ENCODE data around the gene FSTL3.

The FSTL3 gene

DNA sequence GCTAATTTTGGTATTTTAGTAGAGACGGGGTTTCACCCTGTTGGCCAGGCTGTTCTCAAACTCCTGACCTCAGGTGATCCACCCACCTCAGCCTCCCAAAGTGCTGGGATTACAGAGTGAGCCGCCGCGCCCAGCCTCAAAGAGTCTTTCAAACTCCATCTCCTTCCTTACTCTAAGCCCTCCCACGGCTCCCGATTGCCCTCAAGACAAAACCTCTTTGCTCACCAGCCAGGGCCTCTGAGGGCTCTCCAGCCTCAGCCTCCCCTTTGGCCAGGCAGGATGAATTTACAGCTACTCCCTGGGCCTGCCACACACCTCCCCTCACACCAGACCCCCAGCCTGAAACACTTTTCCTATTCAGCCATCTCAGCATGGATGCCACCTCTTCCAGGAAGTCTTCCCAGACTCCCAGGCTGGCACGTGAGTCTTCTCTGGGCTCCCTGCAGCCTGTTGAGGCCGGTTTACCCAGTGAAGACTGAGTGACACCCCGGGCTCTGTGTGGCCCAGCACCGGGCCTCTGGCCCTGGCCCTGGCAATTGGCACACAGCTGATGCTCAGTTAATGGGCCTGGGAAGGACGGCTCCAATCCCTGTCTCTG, 11.5 kb downstream of the FSTL3 start:
- H3K4me2 ChIP-seq (ENCODE audit: insufficient read depth, low read length), result no peak overlapping the region
- no peak for DNase-seq

GRCh38 chr19:688214-688613, 12.0 kb downstream of the FSTL3 start:
- TF ChIP-seq EZH2 (IDR thresholded peaks at IDR 0.05; ENCODE audit: borderline replicate concordance, low read depth, low read length, severe bottlenecking) (no peak), CTCF (IDR thresholded peaks at IDR 0.05; ENCODE audit: borderline replicate concordance, extremely low read depth, low read length, poor library complexity, severe bottlenecking) (no peak)
- Histone ChIP-seq H3K4me1 (ENCODE audit: insufficient read depth, low read length) (no peaks in the 10 kb centered on the region), H3K27ac (ENCODE audit: low read length) (no peak overlapping the region), H3K79me2 (ENCODE audit: insufficient read depth, low read length) (no peaks in the 10 kb centered on the region), H3K4me3 (ENCODE audit: low read depth in 1 of 2, low read length in 2 of 2) (no peak overlapping the region), H3K9me3 (ENCODE audit: insufficient read depth, low read length, severe bottlenecking) (no peaks in the 10 kb centered on the region), H3K36me3 (ENCODE audit: insufficient read depth, low read length) (no peaks in the 10 kb centered on the region), H3K4me2 (ENCODE audit: insufficient read depth, low read length) (no peak overlapping the region), H4K20me1 (ENCODE audit: insufficient read depth, low read length) (no peaks in the 10 kb centered on the region), H2AFZ (ENCODE audit: low read depth, low read length) (no peak overlapping the region), H3K27me3 (ENCODE audit: insufficient read depth, low read length, poor library complexity) (no peaks in the 10 kb centered on the region), H3K9ac (ENCODE audit: low read depth, low read length) (no peak overlapping the region)
- no peak for ATAC-seq (ENCODE audit: insufficient read depth, low read depth)
- no peak for DNase-seq

More for the DNA sequence above, 11.5 kb downstream of the FSTL3 start:
- Histone ChIP-seq H3K4me1 (ENCODE audit: insufficient read depth, low read length) (no peaks in the 10 kb centered on the region), H3K36me3 (ENCODE audit: insufficient read depth, low read length) (no peaks in the 10 kb centered on the region), H4K20me1 (ENCODE audit: insufficient read depth, low read length) (no peaks in the 10 kb centered on the region), H3K79me2 (ENCODE audit: insufficient read depth, low read length) (no peaks in the 10 kb centered on the region), H2AFZ (ENCODE audit: low read depth, low read length) (no peak overlapping the region), H3K9me3 (ENCODE audit: insufficient read depth, low read length, severe bottlenecking) (no peaks in the 10 kb centered on the region), H3K27ac (ENCODE audit: low read length) (no peak overlapping the region), H3K9ac (ENCODE audit: low read depth, low read length) (no peak overlapping the region), H3K27me3 (ENCODE audit: insufficient read depth, low read length, poor library complexity) (no peaks in the 10 kb centered on the region), H3K4me3 (ENCODE audit: low read depth in 1 of 2, low read length in 2 of 2) (no peak overlapping the region)
- TF ChIP-seq CTCF (IDR thresholded peaks at IDR 0.05; ENCODE audit: borderline replicate concordance, extremely low read depth, low read length, poor library complexity, severe bottlenecking) (no peak), EZH2 (IDR thresholded peaks at IDR 0.05; ENCODE audit: borderline replicate concordance, low read depth, low read length, severe bottlenecking) (no peak)
- ATAC-seq (ENCODE audit: insufficient read depth, low read depth), result no peak

DNA sequence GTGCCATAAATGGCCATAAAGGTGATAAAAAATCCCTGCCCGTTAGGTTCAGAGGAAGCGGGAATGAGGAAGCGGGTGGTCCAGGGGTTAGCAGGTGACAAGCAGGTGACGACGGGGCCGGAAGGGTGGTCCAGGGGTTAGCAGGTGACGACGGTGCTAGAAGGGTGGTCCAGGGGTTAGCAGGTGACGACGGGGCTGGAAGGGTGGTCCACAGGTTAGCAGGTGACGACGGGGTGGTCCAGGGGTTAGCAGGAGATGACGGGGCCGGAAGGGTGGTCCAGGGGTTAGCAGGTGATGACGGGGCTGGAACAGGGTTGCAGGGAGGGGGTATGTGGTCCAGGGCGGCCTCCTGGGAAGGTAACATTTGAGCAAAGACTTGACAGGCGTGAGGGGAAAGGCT, 12.8 kb downstream of the FSTL3 start:
- H3K27me3 ChIP-seq (ENCODE audit: insufficient read depth, low read length, poor library complexity), result no peaks in the 10 kb centered on the region
- no peaks in the 10 kb centered on the region for H3K36me3 ChIP-seq (ENCODE audit: insufficient read depth, low read length)
- H3K4me2 ChIP-seq (ENCODE audit: insufficient read depth, low read length), result no peak overlapping the region
- no peak overlapping the region for H2AFZ ChIP-seq (ENCODE audit: low read depth, low read length)
- H3K79me2 ChIP-seq (ENCODE audit: insufficient read depth, low read length), result no peaks in the 10 kb centered on the region
- no peaks in the 10 kb centered on the region for H3K4me1 ChIP-seq (ENCODE audit: insufficient read depth, low read length)
- H3K27ac ChIP-seq (ENCODE audit: low read length), result no peak overlapping the region
- no peak for TF ChIP-seq CTCF (IDR thresholded peaks at IDR 0.05; ENCODE audit: borderline replicate concordance, extremely low read depth, low read length, poor library complexity, severe bottlenecking)
- no peak for TF ChIP-seq EZH2 (IDR thresholded peaks at IDR 0.05; ENCODE audit: borderline replicate concordance, low read depth, low read length, severe bottlenecking)
- no peaks in the 10 kb centered on the region for H4K20me1 ChIP-seq (ENCODE audit: insufficient read depth, low read length)
- no peak for ATAC-seq (ENCODE audit: insufficient read depth, low read depth)
- no peak for DNase-seq
- H3K9ac ChIP-seq (ENCODE audit: low read depth, low read length), result no peak overlapping the region
- H3K4me3 ChIP-seq (ENCODE audit: low read depth in 1 of 2, low read length in 2 of 2), result no peak overlapping the region
- no peaks in the 10 kb centered on the region for H3K9me3 ChIP-seq (ENCODE audit: insufficient read depth, low read length, severe bottlenecking)

Data from DND-41 (cell line).